Activated CD4-positive, CD25-positive, alpha-beta regulatory T cell (primary cell): ENCODE results near the gene RELL1.
"Not testable (repeated sequence)": the region's sequence is repeated elsewhere in the genome, so short reads cannot be mapped to it uniquely, and the experiment has no call there.

ENCODE experiments used
- DNase-seq, 4 experiments: peaks; one replicate each; lab custom pipeline; 2025; lab: John Stamatoyannopoulos, UW

Gene RELL1

DNA sequence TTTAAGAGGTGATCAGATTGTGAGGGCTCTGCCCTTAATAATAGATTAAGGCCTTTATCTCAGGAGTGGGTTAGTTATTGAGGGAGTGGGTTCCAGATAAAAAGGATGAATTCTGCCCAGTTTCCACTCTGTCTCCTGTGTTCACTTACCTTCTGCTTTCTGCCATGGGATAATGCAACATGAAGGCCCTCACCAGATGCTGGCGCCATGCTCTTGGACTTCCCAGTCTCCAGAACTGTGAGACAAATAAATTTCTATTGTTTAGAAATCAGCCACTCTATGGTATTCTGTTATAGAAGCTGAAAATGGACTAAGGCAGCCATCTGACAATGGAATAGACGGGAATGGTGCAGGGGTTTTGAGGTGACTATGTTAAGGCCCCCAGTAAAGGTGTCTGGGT lies 6.9 kb upstream of the RELL1 start:
- DNase-seq: no peak

DNA sequence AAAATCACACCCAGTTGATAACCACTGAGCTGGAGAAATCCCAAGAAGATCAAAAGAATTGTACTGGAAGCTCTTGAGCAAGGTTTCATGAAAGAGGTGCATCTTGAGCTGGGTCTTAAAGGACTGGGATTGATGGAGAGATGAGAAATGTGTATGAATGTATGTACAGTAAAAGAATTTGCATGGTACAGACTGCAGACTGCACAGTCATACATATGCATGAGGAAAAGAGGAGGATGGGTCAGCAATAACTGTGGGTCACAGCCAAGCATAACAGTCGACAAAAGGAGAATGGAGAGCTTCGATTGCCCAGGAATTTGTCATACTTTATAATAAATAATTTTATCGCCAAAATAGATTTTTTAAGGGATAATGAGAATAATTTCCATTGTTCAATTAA lies 4.8 kb upstream of the RELL1 start:
- DNase-seq: no peak

DNA sequence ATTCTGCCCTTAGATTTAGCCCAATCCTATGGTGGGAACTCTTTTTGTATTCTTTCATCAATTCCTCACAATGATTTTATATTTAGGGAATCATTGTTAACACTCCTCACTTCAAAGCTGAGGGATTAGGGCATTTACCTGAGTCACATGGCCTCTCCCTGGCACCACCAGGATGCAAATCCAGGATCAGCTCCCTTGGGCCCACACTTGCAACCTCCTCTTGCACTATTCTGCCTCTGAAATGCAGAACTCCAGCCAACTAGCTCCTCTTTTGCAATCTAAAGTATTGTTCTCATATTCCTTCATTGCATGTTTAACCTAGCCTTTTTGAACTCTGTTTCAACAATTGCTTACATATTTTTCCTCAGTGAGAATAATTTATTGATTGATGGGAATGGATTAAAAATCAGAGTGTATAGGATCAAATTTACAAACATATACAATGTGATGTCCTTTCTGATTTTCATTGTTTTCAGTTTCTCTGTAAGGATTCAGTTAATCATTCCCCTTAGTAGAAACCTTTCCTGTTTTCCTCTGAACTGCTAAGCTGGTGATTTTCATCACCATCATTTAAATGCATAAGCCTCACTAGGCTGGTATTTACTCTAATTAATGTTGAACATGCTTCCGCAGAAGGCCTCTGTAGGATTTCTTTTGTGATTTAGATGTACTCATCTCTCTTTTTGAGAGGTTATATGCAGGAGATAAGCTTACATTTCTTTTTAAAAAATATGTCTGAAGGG lies 3.3 kb upstream of the RELL1 start:
- no peak for DNase-seq

- DNase-seq: no peak
Measured at GRCh38 chr4:37687681-37688080, 1.5 kb upstream of the RELL1 start.

DNA sequence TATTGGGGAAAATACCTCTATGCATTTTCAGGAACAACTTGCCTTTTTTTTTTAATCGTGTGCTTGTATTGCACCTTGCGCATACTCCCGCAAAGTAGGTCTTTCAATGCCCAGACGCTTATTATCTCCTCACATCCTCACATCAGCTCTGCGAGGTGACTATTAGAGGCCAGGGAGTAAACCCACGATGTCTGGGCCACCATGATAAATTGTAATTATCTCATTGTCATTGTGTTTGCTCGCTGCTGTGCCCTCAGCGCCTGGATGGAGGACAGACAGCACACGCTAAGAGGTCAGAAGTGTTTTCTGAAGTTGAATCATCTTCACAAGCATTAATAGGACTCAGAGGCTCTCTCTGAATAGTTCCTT lies 1.0 kb upstream of the RELL1 start:
- no peak for DNase-seq

- peak; percentile 10 to 38 (median 16) for DNase-seq
Measured at GRCh38 chr4:37685823-37686372, 278 bp downstream of the RELL1 start.

- peak in 1 of 4 experiments; percentile 6 for DNase-seq
Measured at GRCh38 chr4:37685161-37685822, 884 bp downstream of the RELL1 start.

GRCh38 chr4:37684154-37684553 lies 2.0 kb downstream of the RELL1 start:
- no peak for DNase-seq

DNA sequence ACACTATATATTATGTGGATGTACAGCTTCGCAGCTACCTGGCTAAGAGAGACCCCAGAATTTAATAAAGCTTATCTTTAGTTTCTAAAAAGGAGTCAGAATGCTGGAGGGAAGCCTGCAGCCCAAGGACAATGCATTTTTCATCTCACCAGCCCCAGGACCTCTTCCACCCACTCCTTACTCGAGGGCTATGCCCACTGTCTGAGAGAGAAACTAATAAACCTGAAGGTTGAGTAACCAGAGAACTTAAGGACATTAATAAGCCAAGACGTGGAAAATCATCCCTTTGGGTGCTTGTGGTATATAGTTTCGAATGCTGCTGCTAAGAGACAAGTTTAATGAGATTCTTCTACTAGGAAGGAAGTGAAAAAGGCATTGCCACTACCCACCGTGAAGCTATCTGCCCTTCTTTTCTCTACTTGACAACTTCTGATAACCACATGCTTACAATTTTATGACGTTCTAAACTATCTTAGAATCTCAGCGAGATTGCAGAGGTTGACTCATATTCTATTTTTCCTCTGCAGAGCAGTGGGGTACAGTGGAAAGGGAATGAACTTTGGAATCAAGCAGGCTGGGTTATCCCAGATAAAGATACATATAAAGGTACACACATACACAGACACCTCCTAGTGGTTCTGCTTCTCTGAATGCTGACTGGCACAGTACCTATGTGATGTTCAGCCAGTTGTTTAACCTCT lies 3.3 kb downstream of the RELL1 start:
- DNase-seq: no peak

DNA sequence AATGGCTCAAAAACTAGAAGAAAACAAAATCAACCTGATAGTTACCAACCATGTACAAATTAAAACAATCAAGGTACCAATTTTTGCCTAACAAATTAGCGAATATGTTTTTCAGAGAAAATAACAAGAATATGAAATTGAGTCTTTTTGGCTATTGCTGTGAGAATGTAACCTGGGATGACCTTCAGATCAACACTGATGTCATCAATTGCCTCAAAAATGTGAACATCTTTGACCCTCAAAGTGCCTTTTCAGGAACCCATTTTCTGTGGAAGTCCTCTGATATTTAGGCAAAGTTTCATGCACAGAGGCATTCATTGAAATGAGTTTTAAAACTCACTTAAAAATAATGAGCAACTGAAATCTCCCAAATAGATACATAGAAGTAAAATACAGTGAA lies 6.1 kb downstream of the RELL1 start:
- DNase-seq: no peak

DNA sequence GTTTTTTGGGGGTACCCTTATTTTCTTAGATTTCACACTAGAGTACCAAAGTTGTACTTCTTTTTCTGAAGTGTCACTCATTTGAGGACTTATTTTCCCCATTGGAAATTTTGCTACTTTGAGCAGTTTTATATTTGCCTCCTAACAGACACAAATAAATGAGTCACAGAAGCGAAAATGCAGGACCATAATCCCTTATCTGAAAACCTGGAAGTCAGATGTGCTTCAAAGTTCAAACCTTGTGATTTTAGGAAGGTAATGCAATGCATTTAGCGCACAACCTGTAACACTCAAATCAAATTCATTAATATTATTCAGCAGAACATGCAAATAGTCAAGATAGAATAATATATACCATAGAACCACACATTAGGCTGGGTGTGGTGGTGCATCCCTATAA lies 6.9 kb downstream of the RELL1 start:
- DNase-seq: no peak

DNA sequence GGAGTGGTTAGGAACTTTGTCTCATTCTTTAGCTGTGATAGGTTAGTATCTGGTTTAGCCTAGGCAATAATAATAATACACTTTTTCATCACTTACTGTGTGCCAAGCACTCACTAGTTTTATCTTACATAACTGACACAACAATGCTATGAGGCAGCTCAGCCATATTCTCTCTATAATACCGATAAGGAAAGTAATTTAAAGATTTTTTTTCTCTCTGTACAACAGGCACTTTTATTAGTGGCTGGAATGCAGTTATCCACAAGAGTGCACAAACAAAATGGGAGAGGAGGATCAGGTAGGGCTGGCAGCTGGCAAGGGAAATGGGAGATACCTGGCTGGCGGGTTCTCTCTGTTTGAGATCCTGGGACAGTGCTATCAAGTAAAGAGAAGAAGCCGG lies 7.6 kb downstream of the RELL1 start:
- no peak for DNase-seq

- no peak for DNase-seq
Measured at GRCh38 chr4:37675587-37676290, 10.4 kb downstream of the RELL1 start.

DNA sequence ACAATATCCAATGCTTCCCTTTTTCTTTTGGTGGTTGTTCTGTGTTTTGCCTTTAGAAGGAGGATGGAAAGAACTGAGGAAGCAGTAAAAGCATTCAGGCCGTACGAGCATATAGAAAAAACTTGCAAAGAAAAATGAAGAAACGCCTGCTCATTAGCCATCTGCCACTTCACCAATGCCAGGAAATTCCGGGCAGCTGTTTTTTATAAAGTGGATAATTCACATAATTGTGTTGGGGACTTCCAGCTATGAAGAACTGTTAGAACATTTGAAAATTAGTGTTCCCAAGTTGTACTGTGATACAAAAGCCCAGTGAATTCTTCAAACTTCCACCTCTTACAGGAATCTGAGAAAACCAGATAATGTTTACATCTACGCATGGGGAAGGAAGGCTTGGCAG lies 11.7 kb downstream of the RELL1 start:
- no peak for DNase-seq

- DNase-seq: no peak
Measured at GRCh38 chr4:37673538-37674192, 12.5 kb downstream of the RELL1 start.

DNA sequence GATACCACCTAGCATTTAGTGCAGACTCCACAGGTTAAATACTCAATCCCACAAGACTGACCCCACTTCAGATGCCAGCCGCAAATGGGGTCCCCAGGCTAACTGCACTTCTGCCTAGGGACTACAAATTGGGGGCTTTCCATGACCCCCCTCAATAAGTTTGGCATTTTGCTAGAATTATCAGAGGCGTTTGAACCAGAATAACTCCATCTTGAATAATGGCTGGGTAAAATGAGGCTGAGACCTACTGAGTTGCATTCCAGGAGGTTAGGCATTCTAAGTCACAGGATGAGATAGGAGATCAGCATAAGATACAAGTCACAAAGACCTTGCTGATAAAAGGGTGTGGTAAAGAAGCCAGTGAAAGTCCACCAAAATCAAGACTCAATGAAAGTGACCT lies 15.1 kb downstream of the RELL1 start:
- DNase-seq: no peak

DNA sequence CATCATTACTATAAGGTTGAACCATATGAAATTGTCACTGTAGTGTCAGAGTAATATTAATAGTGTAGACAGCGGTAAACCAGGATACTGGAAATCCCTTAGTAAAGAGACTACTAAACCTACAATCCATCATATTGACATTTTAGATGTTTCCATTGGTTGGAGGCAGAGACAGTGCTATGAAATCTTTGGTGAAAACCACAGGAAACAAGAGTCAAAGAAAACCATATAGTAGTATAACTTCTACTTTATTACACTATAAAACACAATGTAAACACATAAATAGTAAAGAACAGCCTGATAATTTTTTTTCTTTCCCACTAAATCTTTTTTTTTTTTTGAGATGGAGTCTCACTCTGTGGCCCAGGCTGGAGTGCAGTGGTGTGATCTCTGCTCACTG lies 15.9 kb downstream of the RELL1 start:
- no peak for DNase-seq

DNA sequence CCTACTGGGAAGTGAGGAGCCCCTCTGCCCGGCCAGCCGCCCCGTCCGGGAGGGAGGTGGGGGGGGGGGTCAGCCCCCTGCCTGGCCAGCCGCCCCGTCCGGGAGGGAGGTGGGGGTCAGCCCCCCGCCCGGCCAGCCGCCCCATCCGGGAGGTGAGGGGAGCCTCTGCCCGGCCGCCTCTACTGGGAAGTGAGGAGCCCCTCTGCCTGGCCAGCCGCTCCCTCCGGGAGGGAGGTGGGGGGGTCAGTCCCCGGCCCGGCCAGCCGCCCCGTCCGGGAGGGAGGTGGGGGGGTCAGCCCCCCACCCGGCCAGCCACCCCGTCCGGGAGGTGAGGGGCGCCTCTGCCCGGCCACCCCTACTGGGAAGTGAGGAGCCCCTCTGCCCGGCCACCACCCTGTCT lies 17.1 kb downstream of the RELL1 start:
- not testable (repeated sequence) for DNase-seq

DNA sequence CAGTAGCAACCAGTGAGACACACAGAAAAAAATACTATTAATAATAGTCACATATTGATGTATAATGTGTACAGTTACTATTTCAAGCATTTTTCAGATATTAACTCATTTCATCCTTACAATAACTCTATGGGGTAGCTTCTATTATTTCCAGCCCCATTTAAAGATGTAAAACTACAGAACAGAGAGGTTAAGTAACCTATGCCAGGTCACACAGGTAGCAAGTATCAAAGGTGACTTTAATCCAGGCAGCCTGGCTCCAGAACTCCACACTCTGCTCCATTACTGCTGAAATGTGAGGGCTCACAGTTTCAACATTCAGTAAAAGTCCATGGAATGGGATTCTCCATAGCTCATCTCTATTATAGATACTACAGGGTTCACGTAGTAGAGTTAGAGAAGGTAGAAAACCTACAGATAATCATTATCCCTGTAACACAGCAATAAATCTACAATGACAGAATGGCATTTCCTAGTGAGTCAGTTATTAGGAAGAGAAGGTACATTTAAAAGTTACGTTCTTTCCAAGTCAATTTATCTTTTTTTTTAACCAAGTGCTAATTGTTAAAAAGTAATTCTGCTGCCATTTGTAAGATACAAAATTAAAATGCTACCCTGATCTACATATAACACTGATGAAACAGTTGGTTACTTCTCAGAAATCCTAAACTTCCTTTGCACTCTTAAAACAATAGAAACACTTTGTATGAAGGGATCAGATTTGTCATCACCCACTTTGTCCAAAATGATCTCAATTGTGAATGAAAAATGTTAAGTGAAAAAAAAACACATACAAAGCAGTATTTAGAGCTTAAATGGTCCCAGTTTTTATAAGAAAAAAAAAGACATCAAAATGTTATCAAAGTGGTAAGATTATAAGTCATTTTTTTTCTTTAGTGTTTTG lies 18.7 kb downstream of the RELL1 start:
- no peak for DNase-seq

DNA sequence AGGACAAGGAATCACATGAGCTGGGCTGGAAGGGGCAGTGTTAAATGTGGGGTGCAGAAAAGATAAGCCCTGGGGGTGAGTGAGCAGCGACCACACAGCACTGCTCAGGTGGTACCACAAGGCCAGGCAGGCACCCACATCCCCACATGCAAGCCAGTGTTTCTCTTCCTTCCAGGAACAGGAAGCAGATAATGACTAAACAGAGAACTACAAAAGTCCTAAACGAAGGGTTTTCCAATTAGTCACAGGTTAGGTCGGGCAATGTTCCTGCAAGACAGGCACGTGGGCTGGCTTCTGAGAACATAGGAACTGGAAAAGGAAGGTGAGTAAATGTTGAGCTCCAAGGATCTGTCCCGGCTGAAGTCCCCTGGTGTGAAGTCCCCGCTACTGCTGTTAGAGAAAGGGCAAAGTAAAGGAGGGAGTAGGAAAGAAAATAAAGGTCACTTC lies 19.5 kb downstream of the RELL1 start:
- DNase-seq: no peak
